ENCODE data around the gene B3GNT8.

GRCh38 chr19:41433171-41433570 is 6.0 kb upstream of the B3GNT8 start:
- TF ChIP-seq, protein P1, sequence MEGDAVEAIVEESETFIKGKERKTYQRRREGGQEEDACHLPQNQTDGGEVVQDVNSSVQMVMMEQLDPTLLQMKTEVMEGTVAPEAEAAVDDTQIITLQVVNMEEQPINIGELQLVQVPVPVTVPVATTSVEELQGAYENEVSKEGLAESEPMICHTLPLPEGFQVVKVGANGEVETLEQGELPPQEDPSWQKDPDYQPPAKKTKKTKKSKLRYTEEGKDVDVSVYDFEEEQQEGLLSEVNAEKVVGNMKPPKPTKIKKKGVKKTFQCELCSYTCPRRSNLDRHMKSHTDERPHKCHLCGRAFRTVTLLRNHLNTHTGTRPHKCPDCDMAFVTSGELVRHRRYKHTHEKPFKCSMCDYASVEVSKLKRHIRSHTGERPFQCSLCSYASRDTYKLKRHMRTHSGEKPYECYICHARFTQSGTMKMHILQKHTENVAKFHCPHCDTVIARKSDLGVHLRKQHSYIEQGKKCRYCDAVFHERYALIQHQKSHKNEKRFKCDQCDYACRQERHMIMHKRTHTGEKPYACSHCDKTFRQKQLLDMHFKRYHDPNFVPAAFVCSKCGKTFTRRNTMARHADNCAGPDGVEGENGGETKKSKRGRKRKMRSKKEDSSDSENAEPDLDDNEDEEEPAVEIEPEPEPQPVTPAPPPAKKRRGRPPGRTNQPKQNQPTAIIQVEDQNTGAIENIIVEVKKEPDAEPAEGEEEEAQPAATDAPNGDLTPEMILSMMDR (conservative IDR thresholded peaks at IDR 0.05; ENCODE audit: low read length): no peak
- no peak for TF ChIP-seq EZH2phosphoT487 (IDR thresholded peaks at IDR 0.05; ENCODE audit: borderline replicate concordance)
